GM12892 (cell line): ENCODE results near the gene AZGP1.
"Not testable (repeated sequence)": the region's sequence is repeated elsewhere in the genome, so short reads cannot be mapped to it uniquely, and the experiment has no call there.

Experiments
- DNase-seq: peaks from one replicate; pipeline ENCODE4 v3.0.0; 2011; ENCODE audit not compliant: insufficient read length
- FAIRE-seq: peaks from 2 replicates; lab custom pipeline; 2011; peaks lifted over from hg19 to GRCh38; lab: Jason Lieb, UNC
- POLR2A ChIP-seq: IDR thresholded peaks from 2 replicates; pipeline ENCODE4 v1.6.1; 2011; ENCODE audit warnings: low read depth, low read length, control low read depth
- POLR2AphosphoS5 ChIP-seq: IDR thresholded peaks from 2 replicates; pipeline ENCODE4 v1.6.1; 2011; ENCODE audit warnings: low read depth, low read length, control low read depth
- TAF1 ChIP-seq: IDR thresholded peaks from 2 replicates; pipeline ENCODE4 v1.6.1; 2011; ENCODE audit warnings: low read depth, mild to moderate bottlenecking, control low read depth, low read length, borderline replicate concordance

Gene AZGP1

DNA sequence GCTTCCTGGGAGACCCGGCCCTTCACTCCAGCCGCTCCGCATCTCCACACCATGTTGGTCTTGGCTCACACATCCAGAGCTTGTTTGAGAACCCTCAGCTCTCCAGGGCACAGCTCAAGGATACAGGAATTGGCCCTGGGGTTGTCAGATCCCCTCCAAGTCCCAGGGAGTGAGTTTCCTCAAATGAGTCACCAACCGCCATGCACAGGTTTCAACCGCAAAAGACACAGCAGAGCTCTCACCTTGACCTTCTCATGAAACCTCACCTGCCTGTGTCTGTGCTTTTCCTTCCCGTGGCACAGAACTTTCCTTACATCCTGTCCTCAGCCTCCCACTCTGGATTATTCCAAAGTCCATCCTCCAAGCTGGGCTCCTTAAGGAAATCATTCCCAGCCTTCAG, 20.6 kb downstream of the AZGP1 start:
- DNase-seq (no peak), FAIRE-seq (no peak)
- TF ChIP-seq TAF1 (no peak), POLR2AphosphoS5 (no peak), POLR2A (no peak)

DNA sequence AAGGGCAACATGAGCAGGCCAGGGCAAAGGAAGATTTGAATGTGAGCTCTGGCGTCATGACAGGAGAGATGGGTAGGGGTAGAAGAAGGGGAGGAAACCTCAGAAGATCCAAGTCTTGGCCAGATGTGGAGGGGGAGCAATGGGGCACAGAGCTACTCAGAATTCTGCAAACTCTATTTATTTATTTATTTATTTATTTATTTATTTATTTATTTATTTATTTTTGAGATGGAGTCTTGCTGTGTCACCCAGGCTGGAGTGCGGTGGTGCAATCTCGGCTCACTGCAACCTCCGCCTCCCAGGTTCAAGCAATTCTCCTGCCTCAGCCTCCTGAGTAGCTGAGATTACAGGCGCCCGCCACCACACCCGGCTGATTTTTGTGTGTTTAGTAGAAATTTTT, 21.2 kb downstream of the AZGP1 start:
- DNase-seq, FAIRE-seq: not testable (repeated sequence)

DNA sequence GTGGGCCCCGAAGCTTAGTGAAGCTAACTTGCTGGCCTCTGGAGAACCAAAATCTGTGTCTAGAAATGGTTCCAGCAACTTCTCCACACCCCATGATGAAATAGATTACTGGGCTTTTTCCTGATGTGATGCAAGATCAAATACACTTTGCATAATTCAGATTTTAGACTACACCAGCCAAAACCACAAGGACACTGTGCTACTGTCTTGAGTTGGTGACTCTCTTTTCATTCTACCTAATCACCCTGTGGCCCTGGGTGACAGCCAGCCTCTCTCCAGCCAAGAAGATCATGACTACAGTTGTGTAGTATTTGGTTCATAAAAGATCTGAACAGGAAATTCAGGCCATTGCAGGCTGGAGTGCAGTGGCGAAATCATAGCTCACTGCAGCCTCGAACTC, 22.2 kb downstream of the AZGP1 start:
- no peak for DNase-seq
- TF ChIP-seq TAF1 = no peak
- TF ChIP-seq POLR2A = no peak
- TF ChIP-seq POLR2AphosphoS5 = no peak
- no peak for FAIRE-seq

DNA sequence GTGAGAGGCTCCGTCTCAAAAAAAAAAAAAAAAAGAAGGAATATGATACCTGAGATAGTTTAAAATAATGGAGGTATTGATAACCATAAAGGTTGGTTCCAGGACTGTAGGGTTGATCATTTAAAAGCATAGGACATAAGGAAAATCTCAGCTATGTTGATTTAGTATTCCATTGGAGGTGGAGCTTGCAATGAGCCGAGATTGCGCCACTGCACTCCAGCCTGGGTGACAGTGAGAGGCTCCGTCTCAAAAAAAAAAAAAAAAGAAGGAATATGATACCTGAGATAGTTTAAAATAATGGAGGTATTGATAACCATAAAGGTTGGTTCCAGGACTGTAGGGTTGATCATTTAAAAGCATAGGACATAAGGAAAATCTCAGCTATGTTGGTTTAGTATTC, 23.2 kb downstream of the AZGP1 start:
- DNase-seq, FAIRE-seq: not testable (repeated sequence)

DNA sequence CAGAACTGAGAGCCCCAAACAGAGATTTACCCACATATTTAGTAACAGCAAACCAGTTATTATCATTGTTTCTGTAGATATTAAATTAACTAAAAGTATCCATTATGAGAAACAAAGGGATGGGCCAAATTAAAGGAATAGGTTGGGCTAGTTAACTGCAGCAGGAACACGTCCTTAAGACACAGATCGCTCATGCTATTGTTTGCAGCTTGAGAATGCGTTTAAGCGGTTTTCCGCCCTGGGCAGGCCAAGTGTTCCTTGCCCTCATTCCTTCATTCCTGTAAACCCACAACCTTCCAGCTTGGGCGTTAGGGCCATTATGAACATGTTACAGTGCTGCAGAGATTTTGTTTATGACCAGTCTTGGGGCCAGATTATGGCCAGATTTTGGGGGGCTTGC, 25.0 kb downstream of the AZGP1 start:
- FAIRE-seq, DNase-seq: not testable (repeated sequence)

DNA sequence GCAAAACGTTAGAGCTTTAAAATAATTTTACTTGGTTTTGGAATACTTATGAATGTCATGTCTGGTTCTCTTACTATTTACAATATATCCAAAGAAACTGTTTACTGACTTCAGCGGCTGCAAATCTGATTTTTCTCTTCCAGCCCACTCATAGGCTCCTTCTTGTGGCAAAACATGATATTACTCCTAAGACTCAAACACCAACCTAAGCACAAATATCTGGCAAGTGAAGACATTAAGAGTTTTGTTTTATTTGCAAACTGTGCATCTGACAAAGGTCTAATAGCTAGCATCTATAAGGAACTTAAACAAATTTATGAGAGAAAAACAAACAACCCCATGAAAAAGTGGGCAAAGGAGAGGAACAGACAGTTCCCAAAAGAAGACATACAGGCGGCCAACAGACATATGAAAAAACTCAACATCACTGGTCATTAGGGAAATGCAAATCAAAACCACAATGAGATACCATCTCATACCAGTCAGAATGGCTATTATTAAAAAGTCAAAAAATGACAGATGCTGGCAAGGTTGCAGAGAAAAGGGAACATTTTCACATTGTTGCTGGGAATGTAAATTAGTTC, 26.1 kb downstream of the AZGP1 start:
- TF ChIP-seq POLR2A (no peak), TAF1 (no peak), POLR2AphosphoS5 (no peak)
- no peak for FAIRE-seq
- DNase-seq = no peak

DNA sequence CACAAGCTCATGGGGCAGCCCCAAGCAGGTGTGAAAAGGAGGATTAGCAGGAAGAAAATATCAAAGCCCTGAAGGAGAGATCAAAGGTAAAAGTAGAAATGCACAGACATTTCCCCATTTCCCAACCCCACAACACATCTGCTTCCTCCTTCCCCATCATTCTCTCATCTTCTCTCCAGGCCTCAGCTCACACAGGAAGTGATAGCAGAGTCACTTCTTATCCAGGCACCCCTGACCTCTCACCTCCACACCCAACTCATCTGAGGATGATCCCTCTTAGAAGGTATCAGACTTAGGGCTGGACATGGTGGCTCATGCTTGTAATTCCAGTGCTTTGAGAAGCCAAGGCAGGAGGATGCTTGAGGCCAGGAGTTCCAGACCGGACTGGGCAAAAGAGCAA, 28.2 kb downstream of the AZGP1 start:
- no peak for TF ChIP-seq POLR2A
- FAIRE-seq = no peak

DNA sequence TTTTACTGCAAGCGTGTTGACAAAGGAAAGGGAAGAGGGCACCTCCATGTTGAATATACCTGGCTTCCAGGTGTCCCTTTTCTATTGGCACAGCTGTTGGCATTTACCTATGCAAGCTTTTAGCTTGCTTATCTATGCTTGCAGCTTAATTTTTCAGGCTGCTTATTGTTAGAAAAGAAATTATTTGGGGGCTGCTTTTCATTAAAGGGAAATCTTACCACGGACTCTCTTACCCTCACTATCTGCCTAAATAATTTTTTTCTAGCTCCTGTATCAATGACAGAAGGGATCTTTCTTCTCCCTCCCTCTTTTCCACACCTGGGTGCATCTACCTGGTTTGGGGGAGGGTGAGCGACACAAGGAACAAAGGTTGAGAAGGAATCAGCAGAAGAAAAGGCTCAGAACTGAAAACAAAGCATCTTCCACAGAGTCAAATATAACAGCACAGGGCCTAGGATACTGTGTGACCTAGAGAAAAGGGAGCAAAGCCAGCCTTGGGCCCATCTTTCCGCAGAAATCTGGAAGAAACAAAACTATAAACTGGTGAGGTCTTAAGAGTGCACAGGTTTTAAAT, 31.2 kb downstream of the AZGP1 start:
- DNase-seq (no peak), FAIRE-seq (no peak)
- TF ChIP-seq TAF1 (no peak), POLR2A (no peak), POLR2AphosphoS5 (no peak)

More for the DNA sequence above, 28.2 kb downstream of the AZGP1 start:
- no peak for DNase-seq

DNA sequence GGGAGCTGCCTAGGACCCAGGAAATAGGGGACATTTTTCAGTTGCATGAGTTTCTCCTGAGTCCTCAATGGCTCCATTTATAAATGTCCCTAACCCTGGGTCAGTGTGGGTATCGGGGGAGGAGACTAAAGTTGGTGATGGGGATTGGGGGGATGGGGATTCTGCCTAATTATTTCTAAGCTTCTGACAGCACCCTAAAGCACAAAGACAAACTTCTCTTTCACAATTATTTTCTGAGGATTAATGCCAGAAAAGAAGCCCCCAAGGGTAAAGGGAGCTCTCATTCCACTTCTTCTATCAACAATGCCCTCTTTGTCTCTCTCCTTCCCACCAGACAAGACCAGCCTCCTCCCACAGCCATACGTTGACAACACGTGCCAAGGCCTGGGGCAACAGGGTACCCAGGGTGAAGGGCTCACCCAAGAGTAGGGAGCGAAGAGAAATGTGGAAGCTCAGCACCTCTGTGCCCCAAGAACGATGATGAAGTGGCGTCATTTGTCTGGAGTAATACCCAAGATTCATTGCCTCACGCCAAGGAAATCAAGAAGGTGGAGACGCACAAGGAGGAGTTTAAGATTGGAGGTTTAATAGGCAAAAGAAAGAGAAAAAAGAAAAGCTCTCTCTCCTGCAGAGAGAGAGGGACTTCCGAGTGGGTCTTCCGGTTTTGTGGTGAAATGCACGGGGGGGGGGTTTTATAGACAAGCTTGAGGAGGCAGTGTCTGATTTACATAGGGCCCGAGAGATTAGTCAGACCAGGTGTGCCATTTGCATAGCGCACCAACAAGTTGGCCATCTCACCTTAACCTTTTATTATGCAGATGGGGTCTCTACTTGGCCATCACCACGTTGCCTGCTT, 32.0 kb downstream of the AZGP1 start:
- no peak for TF ChIP-seq POLR2AphosphoS5
- TF ChIP-seq TAF1 = no peak
- TF ChIP-seq POLR2A = no peak
- no peak for DNase-seq
- no peak for FAIRE-seq

DNA sequence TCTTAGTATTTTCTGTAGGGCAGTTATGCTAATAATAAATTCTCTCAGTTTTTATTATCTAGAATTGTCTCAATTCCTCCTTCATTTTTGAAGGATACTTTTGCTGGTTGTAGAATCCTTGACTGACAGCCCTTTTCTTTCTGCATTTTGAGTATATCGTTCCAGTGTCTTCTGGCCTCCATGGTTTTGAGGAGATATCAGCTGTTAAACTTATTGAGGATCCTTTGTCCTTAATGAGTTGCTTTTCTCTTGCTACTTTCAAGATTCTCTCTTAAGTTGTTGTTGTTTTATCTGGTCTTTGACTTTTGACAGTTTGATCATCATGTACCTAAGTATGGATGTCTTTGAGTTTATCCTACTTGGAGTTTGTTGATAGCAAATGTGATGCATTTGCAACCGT, 37.5 kb downstream of the AZGP1 start:
- no peak for TF ChIP-seq POLR2A
- TF ChIP-seq TAF1 = no peak
- DNase-seq (no peak), FAIRE-seq (no peak)

DNA sequence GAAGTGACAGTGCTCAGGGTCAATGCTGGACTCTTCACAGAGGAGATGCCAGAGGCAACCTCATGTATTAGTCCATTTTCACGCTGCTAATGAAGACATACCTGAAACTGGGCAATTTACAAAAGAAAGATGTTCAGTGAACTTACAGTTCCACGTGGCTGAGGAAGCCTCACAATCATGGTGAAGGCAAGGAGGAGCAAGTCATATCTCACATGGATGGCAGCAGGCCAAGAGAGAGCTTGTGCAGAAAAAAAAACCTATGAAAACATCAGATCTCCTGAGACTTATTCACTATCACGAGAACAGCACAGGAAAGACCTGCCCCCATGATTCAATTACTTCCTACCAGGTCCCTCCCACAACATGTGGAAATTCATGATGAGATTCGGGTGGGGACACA, 40.8 kb downstream of the AZGP1 start:
- not testable (repeated sequence) for DNase-seq, FAIRE-seq

DNA sequence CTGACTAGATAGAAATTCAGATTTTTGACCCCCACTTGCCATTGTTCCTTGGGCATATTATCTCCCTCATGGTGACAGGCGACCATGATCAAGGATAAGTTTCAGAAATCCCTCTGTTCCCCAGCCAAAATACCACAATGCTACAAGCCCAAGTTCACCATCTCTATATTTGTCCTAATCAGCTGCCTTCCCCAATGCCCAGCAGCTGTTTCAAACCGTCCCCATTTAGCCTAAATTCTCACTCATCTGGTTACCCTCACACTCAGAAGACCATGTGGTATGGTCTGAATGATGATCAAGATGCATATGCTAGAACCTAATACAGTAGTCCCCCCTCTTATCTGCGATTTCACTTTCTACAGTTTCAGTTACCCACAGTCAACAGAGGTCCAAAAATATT, 45.5 kb downstream of the AZGP1 start:
- DNase-seq (no peak), FAIRE-seq (no peak)
- TF ChIP-seq POLR2A = no peak
- TF ChIP-seq POLR2AphosphoS5 = no peak
- no peak for TF ChIP-seq TAF1

DNA sequence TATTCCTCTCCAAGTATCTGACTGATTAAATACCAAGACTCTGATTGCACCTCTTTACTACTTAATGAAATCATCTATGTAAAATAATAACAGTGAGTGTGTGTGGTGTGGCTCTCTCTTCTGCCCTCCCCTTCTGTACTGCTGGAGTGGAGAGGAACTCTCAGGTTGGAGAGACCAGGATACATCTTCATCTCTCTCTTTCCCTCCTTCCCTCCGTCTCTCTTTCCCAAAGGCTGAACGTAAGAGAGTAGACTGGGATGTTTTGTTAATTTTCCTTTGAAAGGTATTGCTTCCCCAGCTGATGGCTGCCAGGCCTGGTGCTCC, 46.1 kb downstream of the AZGP1 start:
- DNase-seq (no peak), FAIRE-seq (no peak)
- TF ChIP-seq POLR2AphosphoS5 = no peak
- TF ChIP-seq POLR2A = no peak
- no peak for TF ChIP-seq TAF1
